A673 (cell line): ENCODE results near the gene KCNC1.

Experiments used
- CTCF ChIP-seq: fragments of 300-800, 200-600 bp; sonication (generic); conservative IDR thresholded peaks from 2 replicates; pipeline ENCODE4 v1.5.1; 2017; ENCODE audit warnings: low read depth, mild to moderate bottlenecking, antibody characterized with exemption, low read length, moderate library complexity, mixed read lengths
- EZH2 ChIP-seq: fragments of 200-600 bp; sonication (generic); IDR thresholded peaks from 2 replicates; pipeline ENCODE4 v1.6.1; 2017; ENCODE audit warnings: borderline replicate concordance, low read depth, mild to moderate bottlenecking, mixed read lengths, antibody characterized with exemption, low read length; ENCODE audit not compliant: poor library complexity, severe bottlenecking

- TF ChIP-seq CTCF (no peak), EZH2 (no peak)
Observed at GRCh38 chr11:17742019-17742418, 7.4 kb downstream of the KCNC1 start.
